ENCODE results near the gene TTLL10. TPM values are rescaled to one million over a fixed set of nuclear protein-coding genes. Genes with fewer than 3 reads are reported as not detected.

Gene TTLL10
- total RNA-seq, 4 donors from 2014 or later = 0.23 TPM; not detected in 3

DNA sequence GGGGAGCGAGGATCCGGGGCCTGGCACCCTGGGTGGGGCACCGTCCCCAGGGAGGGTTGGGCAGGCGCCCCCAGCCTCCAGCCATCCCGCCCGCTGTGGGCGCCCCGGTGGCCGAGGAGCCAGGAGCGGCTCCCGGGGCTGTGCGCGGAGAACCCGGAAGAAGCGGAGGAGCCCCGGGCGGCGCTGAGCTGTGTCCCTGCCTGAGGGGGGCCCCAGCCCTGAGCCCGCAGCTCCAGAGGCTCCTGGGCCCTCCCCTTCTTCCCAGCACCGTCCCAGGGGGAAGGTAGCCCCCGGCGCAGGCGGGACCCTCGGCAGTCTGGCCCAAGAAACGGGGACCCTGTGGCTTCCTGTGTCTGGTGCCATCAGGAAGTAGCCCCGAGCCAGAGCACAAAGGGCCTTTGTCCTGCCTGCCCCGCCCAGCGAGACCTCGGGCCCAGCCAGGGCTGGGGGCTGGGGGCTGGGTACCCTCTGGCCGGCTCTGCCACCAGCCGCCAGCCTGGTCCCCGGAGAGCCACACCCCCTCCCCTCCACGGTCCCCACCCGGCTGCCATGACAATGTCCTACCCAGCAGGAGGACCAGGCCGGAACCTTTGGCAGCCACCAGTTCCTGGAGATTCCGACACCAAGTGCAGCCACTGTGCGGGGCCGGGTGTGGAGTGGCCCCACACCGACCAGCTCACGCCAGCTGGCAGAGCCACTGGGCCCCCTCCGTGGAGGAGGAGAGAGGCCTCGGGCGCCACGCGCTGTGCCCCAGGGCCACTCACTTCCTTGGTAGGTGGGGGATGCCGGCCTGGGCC, 15.6 kb upstream of the TTLL10 start:
- no CpG with 5 or more reads among the region's 46 CpGs for WGBS, 2 donors (ENCODE audit: low coverage in 1 of 2)
- Histone ChIP-seq H3K4me3 (peak overlapping the region; percentile 60 to 64), H3K4me1 (peaks cover 0 to 15% (median 7%) of the 10 kb centered on the region in 3 donors), H3K27ac (peak overlapping the region; percentile 86 to 93 (median 89)), H3K27me3 (peaks cover 13% of the 10 kb centered on the region), H3K9me3 (no peaks in the 10 kb centered on the region), H3K36me3 (no peaks in the 10 kb centered on the region)
- ATAC-seq = peak; percentile 54
- no peak for TF ChIP-seq POLR2A (IDR thresholded peaks at IDR 0.05)

DNA sequence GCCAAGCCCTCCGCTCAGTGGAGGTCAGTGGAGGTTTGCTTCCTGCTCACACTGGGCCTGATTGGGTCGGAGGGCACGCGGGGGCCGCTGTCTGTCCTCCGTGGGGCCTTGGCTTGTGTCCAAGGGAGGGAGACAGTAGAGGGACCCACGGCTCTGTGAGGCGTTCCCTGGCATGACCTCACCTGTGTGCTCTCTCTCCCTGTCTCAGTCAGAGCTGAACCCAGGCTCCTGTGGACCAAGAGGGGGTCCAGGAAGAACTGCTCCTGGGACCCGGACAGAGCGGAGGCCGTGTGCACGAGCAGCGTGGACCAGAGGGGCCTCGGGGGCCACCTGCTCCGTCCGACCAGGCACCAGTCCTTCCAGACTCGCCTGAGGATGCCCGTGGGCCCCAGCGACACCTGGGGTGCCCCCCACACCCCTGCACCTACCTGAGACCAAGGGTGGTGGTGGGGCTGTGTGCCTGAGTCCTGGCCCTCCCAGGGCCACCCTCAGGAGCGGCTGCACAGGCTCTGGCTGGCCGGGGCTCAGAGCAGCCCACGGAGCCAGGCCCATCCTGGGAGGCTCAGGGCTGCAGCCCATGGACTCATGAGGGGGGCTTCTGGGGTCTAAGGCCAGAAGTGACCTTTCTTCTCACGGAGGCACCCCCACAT, 13.3 kb upstream of the TTLL10 start:
- TF ChIP-seq POLR2AphosphoS5 (IDR thresholded peaks at IDR 0.05) = no peak
- H3K4me1 ChIP-seq = peaks cover 0 to 15% (median 7%) of the 10 kb centered on the region in 3 donors
- H3K9me3 ChIP-seq = no peaks in the 10 kb centered on the region
- ATAC-seq = no peak
- 77 to 80% methylated on average over 1 to 6 of the region's 23 CpGs for WGBS, 2 donors (ENCODE audit: low coverage in 1 of 2)
- H3K36me3 ChIP-seq = no peaks in the 10 kb centered on the region
- no peak overlapping the region for H3K27ac ChIP-seq
- H3K4me3 ChIP-seq = no peak overlapping the region
- H3K27me3 ChIP-seq = peaks cover 36% of the 10 kb centered on the region

DNA sequence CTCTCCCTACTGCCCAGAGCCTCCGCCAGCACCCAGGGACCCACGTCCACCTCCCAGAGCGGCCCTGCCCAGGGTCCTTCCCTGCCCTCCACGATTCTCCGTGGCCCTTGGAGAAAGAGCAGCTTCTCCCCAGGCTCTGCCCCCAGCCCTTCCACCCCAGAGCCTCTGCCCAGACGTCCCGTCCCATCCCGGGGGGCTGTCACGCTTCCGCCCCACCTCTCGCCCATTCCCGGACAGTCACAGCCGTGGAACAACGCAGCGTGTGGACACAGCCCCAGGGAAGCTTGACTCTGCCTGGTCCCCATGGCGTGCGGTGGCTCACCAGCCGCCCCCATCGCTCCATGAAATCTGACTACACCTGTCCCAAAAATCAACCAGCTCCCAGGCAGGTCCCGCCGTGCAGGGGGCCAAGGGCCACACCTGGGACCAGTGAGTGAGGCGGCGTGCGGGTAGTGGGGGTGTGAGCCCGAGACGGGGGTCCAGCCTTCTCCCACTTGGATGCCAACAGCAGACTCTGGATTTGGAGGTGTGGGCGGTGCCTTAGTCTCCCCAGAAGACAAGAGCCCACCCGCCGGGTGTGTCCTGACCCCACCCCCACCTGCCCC, 12.5 kb upstream of the TTLL10 start:
- H3K27me3 ChIP-seq = peaks cover 43% of the 10 kb centered on the region
- TF ChIP-seq, protein P1, sequence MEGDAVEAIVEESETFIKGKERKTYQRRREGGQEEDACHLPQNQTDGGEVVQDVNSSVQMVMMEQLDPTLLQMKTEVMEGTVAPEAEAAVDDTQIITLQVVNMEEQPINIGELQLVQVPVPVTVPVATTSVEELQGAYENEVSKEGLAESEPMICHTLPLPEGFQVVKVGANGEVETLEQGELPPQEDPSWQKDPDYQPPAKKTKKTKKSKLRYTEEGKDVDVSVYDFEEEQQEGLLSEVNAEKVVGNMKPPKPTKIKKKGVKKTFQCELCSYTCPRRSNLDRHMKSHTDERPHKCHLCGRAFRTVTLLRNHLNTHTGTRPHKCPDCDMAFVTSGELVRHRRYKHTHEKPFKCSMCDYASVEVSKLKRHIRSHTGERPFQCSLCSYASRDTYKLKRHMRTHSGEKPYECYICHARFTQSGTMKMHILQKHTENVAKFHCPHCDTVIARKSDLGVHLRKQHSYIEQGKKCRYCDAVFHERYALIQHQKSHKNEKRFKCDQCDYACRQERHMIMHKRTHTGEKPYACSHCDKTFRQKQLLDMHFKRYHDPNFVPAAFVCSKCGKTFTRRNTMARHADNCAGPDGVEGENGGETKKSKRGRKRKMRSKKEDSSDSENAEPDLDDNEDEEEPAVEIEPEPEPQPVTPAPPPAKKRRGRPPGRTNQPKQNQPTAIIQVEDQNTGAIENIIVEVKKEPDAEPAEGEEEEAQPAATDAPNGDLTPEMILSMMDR (IDR thresholded peaks at IDR 0.05) = no peak
- TF ChIP-seq POLR2A (IDR thresholded peaks at IDR 0.05) (no peak), POLR2AphosphoS5 (IDR thresholded peaks at IDR 0.05) (no peak), EP300 (IDR thresholded peaks at IDR 0.05) (no peak)
- WGBS, 2 donors (ENCODE audit: low coverage in 1 of 2) = 79 to 100% methylated on average over 2 to 15 of the region's 29 CpGs
- no peaks in the 10 kb centered on the region for H3K9me3 ChIP-seq
- H3K27ac ChIP-seq = no peak overlapping the region
- H3K36me3 ChIP-seq = no peaks in the 10 kb centered on the region
- no peak for ATAC-seq
- H3K4me1 ChIP-seq = peaks cover 0 to 15% (median 7%) of the 10 kb centered on the region in 3 donors
- H3K4me3 ChIP-seq = no peak overlapping the region

DNA sequence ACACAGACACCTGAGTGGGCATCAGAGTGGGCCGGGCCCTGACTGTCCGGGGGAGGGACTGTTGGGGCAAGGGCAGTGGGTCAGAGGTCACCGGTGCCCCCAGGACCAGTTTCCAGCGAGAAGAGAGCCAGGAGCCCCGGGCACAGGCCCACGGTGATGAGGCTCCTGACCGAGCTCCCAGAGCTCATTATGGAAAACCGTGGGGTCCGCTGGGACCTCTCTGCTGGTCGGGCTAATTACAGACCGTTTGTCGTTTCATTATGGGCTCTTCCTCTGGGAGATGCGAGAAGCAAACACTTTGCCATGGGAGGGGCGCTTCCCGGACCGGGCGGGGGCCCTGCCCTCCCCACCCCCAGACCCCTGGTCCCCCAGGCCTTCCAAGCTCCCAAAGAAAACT, 12.0 kb upstream of the TTLL10 start:
- ATAC-seq = no peak
- WGBS, 2 donors (ENCODE audit: low coverage in 1 of 2) = 38 to 60% methylated on average over 1 to 4 of the region's 17 CpGs
- TF ChIP-seq POLR2A (IDR thresholded peaks at IDR 0.05) (no peak), EP300 (IDR thresholded peaks at IDR 0.05) (no peak), POLR2AphosphoS5 (IDR thresholded peaks at IDR 0.05) (no peak)
- TF ChIP-seq, protein P1 (IDR thresholded peaks at IDR 0.05) = no peak
- peaks cover 48% of the 10 kb centered on the region for H3K27me3 ChIP-seq
- peaks cover 0 to 15% (median 7%) of the 10 kb centered on the region in 3 donors for H3K4me1 ChIP-seq
- no peak overlapping the region for H3K4me3 ChIP-seq
- H3K27ac ChIP-seq = no peak overlapping the region
- H3K9me3 ChIP-seq = no peaks in the 10 kb centered on the region
- H3K36me3 ChIP-seq = no peaks in the 10 kb centered on the region

DNA sequence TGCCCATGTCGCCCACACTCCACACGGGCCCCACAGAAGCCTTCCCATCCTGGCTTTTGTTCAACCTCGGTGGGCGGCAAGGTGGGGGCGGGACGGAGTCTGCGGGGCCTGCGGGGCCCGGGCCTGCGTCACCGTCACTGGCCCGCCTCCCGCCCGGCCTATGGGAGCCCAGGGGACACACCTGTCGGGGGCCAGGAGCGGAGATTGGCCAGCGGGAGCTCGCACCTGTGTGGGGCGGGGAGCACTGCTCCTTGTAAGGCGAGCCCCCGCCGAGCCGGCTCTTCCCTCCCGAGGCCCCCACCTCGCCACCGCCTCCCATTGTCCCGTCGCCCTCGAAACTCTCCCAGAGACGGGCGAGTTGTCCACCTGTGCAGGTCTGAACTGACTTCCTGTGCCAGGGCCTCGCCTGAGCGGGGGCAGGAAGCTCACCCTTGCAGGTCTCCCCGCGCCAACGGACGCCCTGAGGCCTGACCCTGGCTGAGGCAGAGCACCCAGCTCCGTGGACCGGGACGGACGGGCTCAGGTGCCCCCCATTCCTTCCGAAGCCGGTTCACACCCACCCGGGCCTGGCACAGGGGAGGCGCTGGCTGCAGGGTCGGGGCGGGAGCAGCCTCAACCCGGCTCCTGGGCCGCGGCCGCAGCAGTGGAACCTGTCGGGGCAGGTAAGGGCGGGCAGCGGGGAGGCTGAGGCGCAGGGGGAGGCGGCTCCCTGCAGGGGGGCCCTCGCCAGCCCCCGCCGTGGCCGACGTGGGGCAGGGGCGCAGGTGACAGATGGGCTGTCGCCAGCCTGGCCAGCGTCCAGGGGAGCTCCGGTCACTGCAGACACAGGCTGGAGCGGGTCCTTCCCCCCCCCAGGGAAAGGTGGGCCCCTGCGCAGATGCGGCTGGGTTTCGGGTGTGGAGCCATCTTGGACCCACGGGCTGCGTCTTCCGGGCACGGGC, 10.8 kb upstream of the TTLL10 start:
- TF ChIP-seq POLR2AphosphoS5 (IDR thresholded peaks at IDR 0.05) = no peak
- TF ChIP-seq EP300 (IDR thresholded peaks at IDR 0.05) = no peak
- TF ChIP-seq, protein P1 (IDR thresholded peaks at IDR 0.05) = no peak
- TF ChIP-seq POLR2A (IDR thresholded peaks at IDR 0.05) = no peak
- no peak for ATAC-seq
- no peak overlapping the region for H3K27ac ChIP-seq
- no CpG with 5 or more reads among the region's 73 CpGs for WGBS, 2 donors (ENCODE audit: low coverage in 1 of 2)
- no peak overlapping the region for H3K4me3 ChIP-seq
- no peaks in the 10 kb centered on the region for H3K36me3 ChIP-seq
- peaks cover 0 to 11% (median 7%) of the 10 kb centered on the region in 3 donors for H3K4me1 ChIP-seq
- H3K9me3 ChIP-seq = no peaks in the 10 kb centered on the region
- H3K27me3 ChIP-seq = peaks cover 60% of the 10 kb centered on the region

All from gastroesophageal sphincter (tissue), 4 donors.